H9 (cell line): ENCODE results near the gene ASPHD1. TPM values are rescaled to one million over a fixed set of nuclear protein-coding genes. Genes with fewer than 3 reads are reported as not detected.

Source experiments
- DNase-seq: peaks from one replicate; pipeline ENCODE4 v3.0.0-alpha.2; 2017
- H2AFZ ChIP-seq: one replicate; pipeline ENCODE4 v1.6.1; 2013; ENCODE audit warnings: mild to moderate bottlenecking, low read length, control low read depth, moderate library complexity
- H2AK5ac ChIP-seq: 2 replicates; pipeline ENCODE4 v1.6.1; 2013; ENCODE audit warnings: low read length, control low read depth, mixed read lengths; ENCODE audit not compliant: insufficient read length
- H2BK120ac ChIP-seq: one replicate; pipeline ENCODE4 v1.6.1; 2013; ENCODE audit warnings: low read depth, mild to moderate bottlenecking, low read length, control low read depth, inconsistent platforms; ENCODE audit not compliant: poor library complexity, severe bottlenecking
- H2BK12ac ChIP-seq: 2 replicates; pipeline ENCODE4 v1.6.1; 2013; ENCODE audit warnings: low read length, control low read depth, mixed read lengths, low read depth; ENCODE audit not compliant: insufficient read length
- H2BK15ac ChIP-seq: 2 replicates; pipeline ENCODE4 v1.6.1; 2013; ENCODE audit warnings: low read depth, low read length, control low read depth
- H2BK20ac ChIP-seq: one replicate; pipeline ENCODE4 v1.6.1; 2013; ENCODE audit warnings: low read depth, mild to moderate bottlenecking, low read length, control low read depth, inconsistent platforms; ENCODE audit not compliant: poor library complexity, severe bottlenecking
- H2BK5ac ChIP-seq: 2 replicates; pipeline ENCODE4 v1.6.1; 2013; ENCODE audit warnings: low read length, control low read depth, mixed read lengths; ENCODE audit not compliant: insufficient read length
- H3K14ac ChIP-seq: 2 replicates; pipeline ENCODE4 v1.6.1; 2013; ENCODE audit warnings: low read length, control low read depth; ENCODE audit not compliant: insufficient read depth
- H3K18ac ChIP-seq: 2 replicates; pipeline ENCODE4 v1.6.1; 2013; ENCODE audit warnings: low read depth, mild to moderate bottlenecking, mixed read lengths, low read length, control low read depth; ENCODE audit not compliant: insufficient read length
- H3K23ac ChIP-seq: 2 replicates; pipeline ENCODE4 v1.6.1; 2013; ENCODE audit warnings: low read length, control low read depth, mixed read lengths, low read depth; ENCODE audit not compliant: insufficient read length
- H3K23me2 ChIP-seq: 2 replicates; pipeline ENCODE4 v1.6.1; 2013; ENCODE audit warnings: low read depth, mild to moderate bottlenecking, mixed read lengths, low read length, control low read depth; ENCODE audit not compliant: insufficient read length, poor library complexity, severe bottlenecking
- H3K27ac ChIP-seq: 2 replicates; pipeline ENCODE4 v1.5.1; 2013; ENCODE audit warnings: low read length, control low read depth, mixed read lengths, low read depth; ENCODE audit not compliant: insufficient read length
- H3K27me3 ChIP-seq: 2 replicates; pipeline ENCODE4 v1.6.1; 2013; ENCODE audit warnings: low read length, control low read depth, inconsistent platforms; ENCODE audit not compliant: insufficient read depth
- H3K4ac ChIP-seq: 2 replicates; pipeline ENCODE4 v1.6.1; 2013; ENCODE audit warnings: low read depth, mild to moderate bottlenecking, control low read depth, inconsistent platforms, low read length, moderate library complexity
- H3K4me1 ChIP-seq: 2 replicates; pipeline ENCODE4 v1.6.1; 2013; ENCODE audit warnings: low read length, control low read depth, inconsistent platforms; ENCODE audit not compliant: insufficient read depth
- H3K4me2 ChIP-seq: 2 replicates; pipeline ENCODE4 v1.6.1; 2013; ENCODE audit warnings: low read length, control low read depth, mixed read lengths; ENCODE audit not compliant: insufficient read length, insufficient read depth
- H3K56ac ChIP-seq: 2 replicates; pipeline ENCODE4 v1.6.1; 2013; ENCODE audit warnings: low read depth, mild to moderate bottlenecking, mixed read lengths, low read length, control low read depth; ENCODE audit not compliant: insufficient read length
- H3K79me1 ChIP-seq: 2 replicates; pipeline ENCODE4 v1.6.1; 2013; ENCODE audit warnings: low read depth, mild to moderate bottlenecking, moderate library complexity, low read length, control low read depth, inconsistent platforms; ENCODE audit not compliant: insufficient read depth, poor library complexity, severe bottlenecking
- H3K79me2 ChIP-seq: 2 replicates; pipeline ENCODE4 v1.6.1; 2013; ENCODE audit warnings: low read length, control low read depth, inconsistent platforms; ENCODE audit not compliant: insufficient read depth
- H3K9ac ChIP-seq: 2 replicates; pipeline ENCODE4 v1.6.1; 2013; ENCODE audit warnings: low read length, control low read depth, mixed read lengths; ENCODE audit not compliant: insufficient read length; ENCODE audit errors: extremely low read depth
- H3K9me3 ChIP-seq: one replicate; pipeline ENCODE4 v1.6.1; 2013; ENCODE audit warnings: low read depth, low read length, inconsistent platforms; ENCODE audit not compliant: control insufficient read depth
- H3T11ph ChIP-seq: one replicate; pipeline ENCODE4 v1.6.1; 2013; ENCODE audit warnings: mild to moderate bottlenecking, low read length, control low read depth, inconsistent platforms
- H4K20me1 ChIP-seq: one replicate; pipeline ENCODE4 v1.6.1; 2013; ENCODE audit not compliant: control insufficient read depth, insufficient read length, insufficient read depth
- H4K5ac ChIP-seq: 2 replicates; pipeline ENCODE4 v1.6.1; 2013; ENCODE audit warnings: low read depth, mild to moderate bottlenecking, mixed read lengths, low read length, control low read depth; ENCODE audit not compliant: insufficient read length
- H4K8ac ChIP-seq: replicated peaks from 2 replicates; pipeline ENCODE4 v1.6.1; 2013; ENCODE audit warnings: low read length, control low read depth, mixed read lengths, low read depth; ENCODE audit not compliant: insufficient read length
- H4K91ac ChIP-seq: 2 replicates; pipeline ENCODE4 v1.6.1; 2013; ENCODE audit warnings: low read depth, mild to moderate bottlenecking, moderate library complexity, mixed read lengths, low read length, control low read depth; ENCODE audit not compliant: insufficient read length
- H3K27ac Mint-ChIP-seq, 3 experiments: 2 replicates in 2 of 3; 3 replicates in 1 of 3; pipeline ENCODE4 v1.8.0; 2020 to 2021; ENCODE audit warnings: mixed read lengths in 3 of 3, mild to moderate bottlenecking in 1 of 3, moderate library complexity in 1 of 3
- H3K27me3 Mint-ChIP-seq: 2 replicates; pipeline ENCODE4 v1.8.0; 2021; ENCODE audit warnings: low read depth, mild to moderate bottlenecking, moderate library complexity, mixed read lengths
- H3K36me3 Mint-ChIP-seq, 3 experiments: 2 replicates in 2 of 3; 3 replicates in 1 of 3; pipeline ENCODE4 v1.8.0; 2020 to 2021; ENCODE audit warnings: low read depth in 3 of 3, mixed read lengths in 3 of 3; ENCODE audit not compliant: insufficient read depth in 1 of 3
- H3K4me1 Mint-ChIP-seq, 2 experiments: 2 replicates each; pipeline ENCODE4 v1.8.0; 2020; ENCODE audit warnings: mixed read lengths in 2 of 2
- H3K4me3 Mint-ChIP-seq, 2 experiments: 2 replicates in 1 of 2; 3 replicates in 1 of 2; pipeline ENCODE4 v1.8.0; 2020 to 2021; ENCODE audit warnings: mild to moderate bottlenecking in 2 of 2, mixed read lengths in 2 of 2, moderate library complexity in 1 of 2
- H3K9me3 Mint-ChIP-seq, 2 experiments: 2 replicates in 1 of 2; 3 replicates in 1 of 2; pipeline ENCODE4 v1.8.0; 2020; ENCODE audit warnings: mild to moderate bottlenecking in 2 of 2, mixed read lengths in 2 of 2, moderate library complexity in 1 of 2
- WGBS: extraction: QIAGEN DNeasy Blood & Tissue Kit; methylation state at CpG from one replicate; pipeline ENCODE4 v1.1.7; 2013; ENCODE audit warnings: missing lambda C conversion rate, low lambda C conversion rate, mixed read lengths; ENCODE audit not compliant: insufficient read length; ENCODE audit errors: extremely low coverage; 5-methylcytosine and 5-hydroxymethylcytosine counted together
- total RNA-seq: library from RNA; stranded (reverse); gene quantifications from 2 replicates; pipeline ENCODE4 v1.2.1, GENCODE V29; 2021
- TF ChIP-seq, protein P1 (sequence below): fragments of 200-600 bp; sonication (generic); conservative IDR thresholded peaks from 3 replicates; pipeline ENCODE4 v1.8.0; 2021; ENCODE audit warnings: antibody characterized with exemption, mild to moderate bottlenecking

Gene ASPHD1
- total RNA-seq, 1 experiment from 2014 or later = 16.7 TPM

DNA sequence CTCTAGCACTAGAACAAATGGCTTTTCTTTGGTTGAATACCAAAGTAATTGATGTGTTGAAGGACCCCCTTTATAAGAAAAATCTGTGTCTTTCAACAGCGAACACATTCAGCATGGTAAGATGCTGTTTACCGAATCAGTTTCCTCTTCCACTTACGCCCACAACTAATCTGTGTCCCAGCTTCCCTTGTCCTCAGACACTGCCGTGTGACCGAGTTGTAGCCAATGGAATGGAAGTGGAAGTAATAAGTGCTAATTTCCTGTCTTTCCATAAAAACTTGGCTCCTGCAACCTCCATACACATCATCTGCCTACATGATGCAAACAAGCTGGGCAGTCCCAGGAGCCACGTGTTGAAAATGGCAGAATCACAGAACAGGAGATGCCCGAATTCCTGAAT is 47.6 kb upstream of the ASPHD1 start:
- H3K27me3 ChIP-seq = no peaks in the 10 kb centered on the region
- WGBS = no CpG with 5 or more reads among the region's 7 CpGs
- H3K18ac ChIP-seq = no peak overlapping the region
- no peaks in the 10 kb centered on the region for H3K4me1 ChIP-seq
- H3K79me1 ChIP-seq = no peaks in the 10 kb centered on the region
- no peaks in the 10 kb centered on the region for H4K20me1 ChIP-seq
- no peak overlapping the region for H2AFZ ChIP-seq
- Mint-ChIP-seq H3K27me3 (no peaks in the 10 kb centered on the region), H3K36me3 (no peaks in the 10 kb centered on the region; a peak in 3 of 7 replicates), H3K9me3 (no peaks in the 10 kb centered on the region), H3K27ac (no peak overlapping the region), H3K4me3 (no peak overlapping the region), H3K4me1 (peaks cover 7 to 10% of the 10 kb centered on the region in 2 experiments)
- TF ChIP-seq, protein P1, sequence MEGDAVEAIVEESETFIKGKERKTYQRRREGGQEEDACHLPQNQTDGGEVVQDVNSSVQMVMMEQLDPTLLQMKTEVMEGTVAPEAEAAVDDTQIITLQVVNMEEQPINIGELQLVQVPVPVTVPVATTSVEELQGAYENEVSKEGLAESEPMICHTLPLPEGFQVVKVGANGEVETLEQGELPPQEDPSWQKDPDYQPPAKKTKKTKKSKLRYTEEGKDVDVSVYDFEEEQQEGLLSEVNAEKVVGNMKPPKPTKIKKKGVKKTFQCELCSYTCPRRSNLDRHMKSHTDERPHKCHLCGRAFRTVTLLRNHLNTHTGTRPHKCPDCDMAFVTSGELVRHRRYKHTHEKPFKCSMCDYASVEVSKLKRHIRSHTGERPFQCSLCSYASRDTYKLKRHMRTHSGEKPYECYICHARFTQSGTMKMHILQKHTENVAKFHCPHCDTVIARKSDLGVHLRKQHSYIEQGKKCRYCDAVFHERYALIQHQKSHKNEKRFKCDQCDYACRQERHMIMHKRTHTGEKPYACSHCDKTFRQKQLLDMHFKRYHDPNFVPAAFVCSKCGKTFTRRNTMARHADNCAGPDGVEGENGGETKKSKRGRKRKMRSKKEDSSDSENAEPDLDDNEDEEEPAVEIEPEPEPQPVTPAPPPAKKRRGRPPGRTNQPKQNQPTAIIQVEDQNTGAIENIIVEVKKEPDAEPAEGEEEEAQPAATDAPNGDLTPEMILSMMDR = no peak
- H3K4me2 ChIP-seq = no peak overlapping the region
- H2BK5ac ChIP-seq = no peak overlapping the region
- no peak overlapping the region for H3K4ac ChIP-seq
- no peak overlapping the region for H3K27ac ChIP-seq
- DNase-seq = no peak
- H3T11ph ChIP-seq = no peak overlapping the region
- H2BK20ac ChIP-seq = no peak overlapping the region
- H2BK15ac ChIP-seq = no peak overlapping the region
- no peaks in the 10 kb centered on the region for H3K23me2 ChIP-seq
- H2BK12ac ChIP-seq = no peak overlapping the region
- no peaks in the 10 kb centered on the region for H3K79me2 ChIP-seq
- no peak overlapping the region for H2AK5ac ChIP-seq
- no peak overlapping the region for H3K9ac ChIP-seq
- H4K5ac ChIP-seq = no peak overlapping the region
- no peak overlapping the region for H3K14ac ChIP-seq
- no peak overlapping the region for H4K8ac ChIP-seq
- H3K56ac ChIP-seq = no peak overlapping the region
- no peak overlapping the region for H2BK120ac ChIP-seq
- H3K23ac ChIP-seq = no peak overlapping the region
- H3K9me3 ChIP-seq = no peaks in the 10 kb centered on the region
- H4K91ac ChIP-seq = no peak overlapping the region
